MM.1S (cell line): Measurements from ENCODE around the gene SP3.

Source experiments
- CTCF ChIP-seq: fragments of 300-600 bp; sonication (generic); IDR thresholded peaks from 2 replicates; pipeline ENCODE4 v1.5.1; 2016; ENCODE audit warnings: antibody characterized with exemption, low read length, mixed read lengths
- EZH2 ChIP-seq: fragments of 300-600 bp; sonication (generic); optimal IDR thresholded peaks from 2 replicates; pipeline ENCODE3; 2017; ENCODE audit warnings: low read depth, mild to moderate bottlenecking, antibody characterized with exemption, low read length, mixed read lengths

GRCh38 chr2:173948198-173948597 lies 17.0 kb downstream of the SP3 start:
- TF ChIP-seq CTCF (no peak), EZH2 (no peak)
